ENCODE results near the gene LGI4. TPM values are rescaled to one million over a fixed set of nuclear protein-coding genes. Genes with fewer than 3 reads are reported as not detected.
A peak's percentile ranks its signal among the peaks of the same experiment; 100 is the strongest.

The LGI4 gene
- 8.6 TPM for total RNA-seq
- 10 to 100 TPM in 6 of 8 donors, 1 to 10 TPM in 2; 8.4 to 16.3 (median 11.3) TPM for polyA plus RNA-seq (ENCODE audit: insufficient read depth in 1 of 8, insufficient read length in 8 of 8, low replicate concordance in 1 of 8)
- long read RNA-seq, donor 1, partial matches to known transcripts: 0 of 3 reads
- long read RNA-seq, donor 1, other reads (novel, unspliced or antisense): 0 of 3 reads
- long read RNA-seq, donor 2: 0 reads
- long read RNA-seq, donor 3, partial matches to known transcripts: 152 of 435 reads
- long read RNA-seq, donor 3, other reads (novel, unspliced or antisense): 281 of 435 reads
- long read RNA-seq, donor 4: 0 reads
- long read RNA-seq, donor 5, transcript LGI4-206 (6 exons, 1,113 nt): major isoform, 7 of 468 reads
- long read RNA-seq, donor 5, partial matches to known transcripts: 411 of 468 reads
- long read RNA-seq, donor 5, other reads (novel, unspliced or antisense): 48 of 468 reads
- long read RNA-seq, donor 6, partial matches to known transcripts: 397 of 445 reads
- long read RNA-seq, donor 6, other reads (novel, unspliced or antisense): 46 of 445 reads
- long read RNA-seq, donor 7, partial matches to known transcripts: 93 of 274 reads
- long read RNA-seq, donor 7, other reads (novel, unspliced or antisense): 180 of 274 reads
- long read RNA-seq, donor 8, partial matches to known transcripts: 0 of 1 reads
- long read RNA-seq, donor 8, other reads (novel, unspliced or antisense): 0 of 1 reads
- long read RNA-seq, donor 9, partial matches to known transcripts: 226 of 276 reads
- long read RNA-seq, donor 9, other reads (novel, unspliced or antisense): 49 of 276 reads
- long read RNA-seq, donor 10: 0 reads
- long read RNA-seq, donor 11, partial matches to known transcripts: 114 of 324 reads
- long read RNA-seq, donor 11, other reads (novel, unspliced or antisense): 210 of 324 reads

- H3K27ac ChIP-seq (ENCODE audit: low read length): peak within 1 kb of the TSS; percentile 51
- peak; percentile 56 for DNase-seq
- H3K36me3 ChIP-seq (ENCODE audit: control insufficient read depth, insufficient read depth, low read length): no peaks in the 10 kb centered on the region
- H3K9me3 ChIP-seq (replicated peaks; ENCODE audit: control insufficient read depth, low read depth, low read length): no peaks in the 10 kb centered on the region
- 35% methylated on average over 3 of the region's 15 CpGs for WGBS (ENCODE audit: insufficient coverage)
- no peaks in the 10 kb centered on the region for H3K27me3 ChIP-seq (ENCODE audit: control insufficient read depth, insufficient read depth, low read length)
- peaks cover 41% of the 10 kb centered on the region for H3K4me1 ChIP-seq (ENCODE audit: control insufficient read depth, insufficient read depth, low read length)
- H3K4me3 ChIP-seq (ENCODE audit: low read length): peak within 1 kb of the TSS; percentile 10
These were observed at the start of gene LGI4 for GRCh38 chr19:35134601-35135242. LGI4 (minus strand) TSS chr19:35135059; CDS start chr19:35134680, 379 bp downstream.

GRCh38 chr19:35184267-35184666, 49.4 kb upstream of the LGI4 start:
- Histone ChIP-seq H3K27me3 (ENCODE audit: control insufficient read depth, insufficient read depth, low read length) (no peaks in the 10 kb centered on the region), H3K36me3 (ENCODE audit: control insufficient read depth, insufficient read depth, low read length) (no peaks in the 10 kb centered on the region), H3K4me3 (ENCODE audit: low read length) (no peak overlapping the region), H3K4me1 (ENCODE audit: control insufficient read depth, insufficient read depth, low read length) (no peaks in the 10 kb centered on the region), H3K27ac (ENCODE audit: low read length) (no peak overlapping the region), H3K9me3 (replicated peaks; ENCODE audit: control insufficient read depth, low read depth, low read length) (no peaks in the 10 kb centered on the region)
- WGBS (ENCODE audit: insufficient coverage): no CpG with 5 or more reads among the region's 1 CpG
- DNase-seq: no peak

- 80% methylated on average over 1 of the region's 1 CpG for WGBS (ENCODE audit: insufficient coverage)
- H3K27me3 ChIP-seq (ENCODE audit: control insufficient read depth, insufficient read depth, low read length): no peaks in the 10 kb centered on the region
- no peaks in the 10 kb centered on the region for H3K9me3 ChIP-seq (replicated peaks; ENCODE audit: control insufficient read depth, low read depth, low read length)
- H3K4me3 ChIP-seq (ENCODE audit: low read length): no peak overlapping the region
- DNase-seq: no peak
- no peaks in the 10 kb centered on the region for H3K4me1 ChIP-seq (ENCODE audit: control insufficient read depth, insufficient read depth, low read length)
- H3K36me3 ChIP-seq (ENCODE audit: control insufficient read depth, insufficient read depth, low read length): no peaks in the 10 kb centered on the region
- H3K27ac ChIP-seq (ENCODE audit: low read length): no peak overlapping the region
These were observed 46.5 kb upstream of the LGI4 start for GRCh38 chr19:35181387-35181786.

GRCh38 chr19:35179830-35180229, 45.0 kb upstream of the LGI4 start:
- Histone ChIP-seq H3K4me3 (ENCODE audit: low read length) (no peak overlapping the region), H3K9me3 (replicated peaks; ENCODE audit: control insufficient read depth, low read depth, low read length) (no peaks in the 10 kb centered on the region), H3K4me1 (ENCODE audit: control insufficient read depth, insufficient read depth, low read length) (no peaks in the 10 kb centered on the region), H3K27ac (ENCODE audit: low read length) (no peak overlapping the region), H3K27me3 (ENCODE audit: control insufficient read depth, insufficient read depth, low read length) (no peaks in the 10 kb centered on the region), H3K36me3 (ENCODE audit: control insufficient read depth, insufficient read depth, low read length) (no peaks in the 10 kb centered on the region)
- 88% methylated on average over 1 of the region's 3 CpGs for WGBS (ENCODE audit: insufficient coverage)
- no peak for DNase-seq

GRCh38 chr19:35178701-35179100, 43.8 kb upstream of the LGI4 start:
- no peaks in the 10 kb centered on the region for H3K4me1 ChIP-seq (ENCODE audit: control insufficient read depth, insufficient read depth, low read length)
- no peak overlapping the region for H3K4me3 ChIP-seq (ENCODE audit: low read length)
- DNase-seq: no peak
- no peaks in the 10 kb centered on the region for H3K36me3 ChIP-seq (ENCODE audit: control insufficient read depth, insufficient read depth, low read length)
- no peak overlapping the region for H3K27ac ChIP-seq (ENCODE audit: low read length)
- H3K27me3 ChIP-seq (ENCODE audit: control insufficient read depth, insufficient read depth, low read length): no peaks in the 10 kb centered on the region
- 37% methylated on average over 2 of the region's 2 CpGs for WGBS (ENCODE audit: insufficient coverage)
- no peaks in the 10 kb centered on the region for H3K9me3 ChIP-seq (replicated peaks; ENCODE audit: control insufficient read depth, low read depth, low read length)

GRCh38 chr19:35177377-35178274, 42.8 kb upstream of the LGI4 start:
- Histone ChIP-seq H3K9me3 (replicated peaks; ENCODE audit: control insufficient read depth, low read depth, low read length) (no peaks in the 10 kb centered on the region), H3K27ac (ENCODE audit: low read length) (no peak overlapping the region), H3K4me3 (ENCODE audit: low read length) (no peak overlapping the region), H3K27me3 (ENCODE audit: control insufficient read depth, insufficient read depth, low read length) (no peaks in the 10 kb centered on the region), H3K4me1 (ENCODE audit: control insufficient read depth, insufficient read depth, low read length) (no peaks in the 10 kb centered on the region), H3K36me3 (ENCODE audit: control insufficient read depth, insufficient read depth, low read length) (no peaks in the 10 kb centered on the region)
- 60% methylated on average over 1 of the region's 7 CpGs for WGBS (ENCODE audit: insufficient coverage)
- DNase-seq: no peak

- Histone ChIP-seq H3K27me3 (ENCODE audit: control insufficient read depth, insufficient read depth, low read length) (no peaks in the 10 kb centered on the region), H3K9me3 (replicated peaks; ENCODE audit: control insufficient read depth, low read depth, low read length) (no peaks in the 10 kb centered on the region), H3K36me3 (ENCODE audit: control insufficient read depth, insufficient read depth, low read length) (no peaks in the 10 kb centered on the region), H3K4me1 (ENCODE audit: control insufficient read depth, insufficient read depth, low read length) (no peaks in the 10 kb centered on the region), H3K4me3 (ENCODE audit: low read length) (no peak overlapping the region), H3K27ac (ENCODE audit: low read length) (no peak overlapping the region)
- DNase-seq: no peak
- WGBS (ENCODE audit: insufficient coverage): 60% methylated on average over 2 of the region's 3 CpGs
These were observed 41.3 kb upstream of the LGI4 start for GRCh38 chr19:35176181-35176570.

GRCh38 chr19:35174226-35174625, 39.4 kb upstream of the LGI4 start:
- no peaks in the 10 kb centered on the region for H3K9me3 ChIP-seq (replicated peaks; ENCODE audit: control insufficient read depth, low read depth, low read length)
- H3K36me3 ChIP-seq (ENCODE audit: control insufficient read depth, insufficient read depth, low read length): no peaks in the 10 kb centered on the region
- no peaks in the 10 kb centered on the region for H3K27me3 ChIP-seq (ENCODE audit: control insufficient read depth, insufficient read depth, low read length)
- DNase-seq: no peak
- 68% methylated on average over 2 of the region's 6 CpGs for WGBS (ENCODE audit: insufficient coverage)
- no peak overlapping the region for H3K27ac ChIP-seq (ENCODE audit: low read length)
- no peak overlapping the region for H3K4me3 ChIP-seq (ENCODE audit: low read length)
- H3K4me1 ChIP-seq (ENCODE audit: control insufficient read depth, insufficient read depth, low read length): no peaks in the 10 kb centered on the region

GRCh38 chr19:35171730-35172129, 36.9 kb upstream of the LGI4 start:
- H3K4me1 ChIP-seq (ENCODE audit: control insufficient read depth, insufficient read depth, low read length): no peaks in the 10 kb centered on the region
- 56% methylated on average over 2 of the region's 3 CpGs for WGBS (ENCODE audit: insufficient coverage)
- no peak overlapping the region for H3K27ac ChIP-seq (ENCODE audit: low read length)
- no peaks in the 10 kb centered on the region for H3K36me3 ChIP-seq (ENCODE audit: control insufficient read depth, insufficient read depth, low read length)
- no peak for DNase-seq
- peaks cover under 1% of the 10 kb centered on the region for H3K9me3 ChIP-seq (replicated peaks; ENCODE audit: control insufficient read depth, low read depth, low read length)
- H3K27me3 ChIP-seq (ENCODE audit: control insufficient read depth, insufficient read depth, low read length): no peaks in the 10 kb centered on the region
- no peak overlapping the region for H3K4me3 ChIP-seq (ENCODE audit: low read length)

All from muscle of leg (tissue), 16 donors.